Loucy (cell line): ENCODE results near the gene OR52W1.

Experiments
- H2AFZ ChIP-seq: fragments of 200-600 bp; sonication (generic); 2 replicates; pipeline ENCODE4 v1.6.0; 2016; ENCODE audit warnings: antibody characterized with exemption, mild to moderate bottlenecking, low read length, moderate library complexity
- H3F3A ChIP-seq: fragments of 200-600 bp; 2 replicates; pipeline ENCODE4 v1.6.0; 2016; ENCODE audit warnings: antibody characterized with exemption, low read depth, mild to moderate bottlenecking
- H3K27me3 ChIP-seq: fragments of 200-600 bp; sonication (generic); 2 replicates; pipeline ENCODE4 v1.6.1; 2014; ENCODE audit warnings: low read length, mild to moderate bottlenecking; ENCODE audit not compliant: insufficient read depth, poor library complexity, severe bottlenecking
- H3K36me3 ChIP-seq: fragments of 200-600 bp; sonication (generic); 2 replicates; pipeline ENCODE4 v1.6.1; 2016; ENCODE audit warnings: low read length; ENCODE audit not compliant: insufficient read depth
- H3K4me1 ChIP-seq: fragments of 200-600 bp; sonication (generic); 2 replicates; pipeline ENCODE4 v1.5.1; 2014; ENCODE audit warnings: low read length, mild to moderate bottlenecking; ENCODE audit not compliant: insufficient read depth, poor library complexity, severe bottlenecking
- H3K4me2 ChIP-seq: fragments of 200-600 bp; sonication (generic); 2 replicates; pipeline ENCODE4 v1.6.0; 2014; ENCODE audit warnings: antibody characterized with exemption, low read length, low read depth, mild to moderate bottlenecking; ENCODE audit not compliant: poor library complexity, severe bottlenecking
- H3K4me3 ChIP-seq: fragments of 200-600 bp; sonication (generic); 2 replicates; pipeline ENCODE4 v1.5.1; 2014; ENCODE audit warnings: low read length, mild to moderate bottlenecking, mixed read lengths; ENCODE audit not compliant: poor library complexity, severe bottlenecking
- H3K79me2 ChIP-seq: fragments of 200-600 bp; sonication (generic); 2 replicates; pipeline ENCODE4 v1.6.1; 2014; ENCODE audit warnings: low read length; ENCODE audit not compliant: insufficient read depth
- H3K9ac ChIP-seq: fragments of 200-600 bp; sonication (generic); 2 replicates; pipeline ENCODE4 v1.6.0; 2014; ENCODE audit warnings: mild to moderate bottlenecking, low read depth, low read length, moderate library complexity; ENCODE audit not compliant: poor library complexity, severe bottlenecking
- H3K9me2 ChIP-seq: fragments of 200-600 bp; sonication (generic); replicated peaks from 2 replicates; pipeline ENCODE4 v1.6.1; 2016; ENCODE audit warnings: low read depth, low read length, mixed read lengths
- H3K9me3 ChIP-seq: fragments of 200-600 bp; sonication (generic); 2 replicates; pipeline ENCODE4 v1.6.1; 2014; ENCODE audit warnings: mild to moderate bottlenecking, antibody characterized with exemption, low read length, low read depth; ENCODE audit not compliant: insufficient read depth
- H4K20me1 ChIP-seq: fragments of 200-600 bp; sonication (generic); 2 replicates; pipeline ENCODE4 v1.6.0; 2014; ENCODE audit warnings: antibody characterized with exemption, low read length, mild to moderate bottlenecking; ENCODE audit not compliant: insufficient read depth, poor library complexity, severe bottlenecking
- CTCF ChIP-seq: fragments of 200-600 bp; sonication (generic); conservative IDR thresholded peaks from 2 replicates; pipeline ENCODE4 v1.5.1; 2014; ENCODE audit warnings: mild to moderate bottlenecking, antibody characterized with exemption, low read length
- EZH2phosphoT487 ChIP-seq: fragments of 200-600 bp; IDR thresholded peaks from 2 replicates; pipeline ENCODE4 v1.6.1; 2018; ENCODE audit warnings: antibody characterized with exemption, mild to moderate bottlenecking, moderate library complexity, borderline replicate concordance

OR52W1 gene

GRCh38 chr11:6156628-6157359 lies 42.2 kb upstream of the OR52W1 start:
- no peaks in the 10 kb centered on the region for H3K79me2 ChIP-seq
- H3K9me2 ChIP-seq = no peaks in the 10 kb centered on the region
- no peaks in the 10 kb centered on the region for H3F3A ChIP-seq
- H2AFZ ChIP-seq = no peak overlapping the region
- TF ChIP-seq EZH2phosphoT487 (no peak), CTCF (no peak)
- no peaks in the 10 kb centered on the region for H4K20me1 ChIP-seq
- H3K4me2 ChIP-seq = no peak overlapping the region
- H3K9ac ChIP-seq = no peak overlapping the region
- no peaks in the 10 kb centered on the region for H3K27me3 ChIP-seq
- no peaks in the 10 kb centered on the region for H3K4me1 ChIP-seq
- H3K4me3 ChIP-seq = no peak overlapping the region
- H3K9me3 ChIP-seq = no peaks in the 10 kb centered on the region
- H3K36me3 ChIP-seq = no peaks in the 10 kb centered on the region

GRCh38 chr11:6170226-6170625 lies 28.8 kb upstream of the OR52W1 start, which contains the start of gene OR52B2:
OR52B2 (minus strand) TSS chr11:6170326; CDS start chr11:6170326, 0 bp downstream.
- no peak within 1 kb of the TSS for H3K4me2 ChIP-seq
- H4K20me1 ChIP-seq = no peaks in the 10 kb centered on the region
- H3K9me2 ChIP-seq = no peaks in the 10 kb centered on the region
- TF ChIP-seq CTCF (no peak), EZH2phosphoT487 (no peak)
- no peaks in the 10 kb centered on the region for H3K79me2 ChIP-seq
- no peaks in the 10 kb centered on the region for H3K36me3 ChIP-seq
- H3K9me3 ChIP-seq = no peaks in the 10 kb centered on the region
- H3K4me3 ChIP-seq = no peak within 1 kb of the TSS
- H3K27me3 ChIP-seq = no peaks in the 10 kb centered on the region
- no peak within 1 kb of the TSS for H2AFZ ChIP-seq
- no peaks in the 10 kb centered on the region for H3F3A ChIP-seq
- H3K9ac ChIP-seq = no peak within 1 kb of the TSS
- H3K4me1 ChIP-seq = no peaks in the 10 kb centered on the region

- Histone ChIP-seq H4K20me1 (no peaks in the 10 kb centered on the region), H3K27me3 (no peaks in the 10 kb centered on the region), H3K79me2 (no peaks in the 10 kb centered on the region), H3K36me3 (no peaks in the 10 kb centered on the region), H2AFZ (no peak overlapping the region), H3K9me3 (no peaks in the 10 kb centered on the region), H3F3A (no peaks in the 10 kb centered on the region), H3K9ac (no peak overlapping the region), H3K9me2 (no peaks in the 10 kb centered on the region), H3K4me1 (no peaks in the 10 kb centered on the region), H3K4me2 (no peak overlapping the region), H3K4me3 (no peak overlapping the region)
- TF ChIP-seq CTCF = no peak
- no peak for TF ChIP-seq EZH2phosphoT487
These were observed 23.6 kb upstream of the OR52W1 start for GRCh38 chr11:6175440-6175839.
